A375 (cell line): Measurements from ENCODE around the gene CD300LG. TPM values are rescaled to one million over a fixed set of nuclear protein-coding genes. Genes with fewer than 3 reads are reported as not detected.

ENCODE experiments used
- total RNA-seq: library from RNA; depleted of rRNA; stranded (reverse); fragments of >200 nt; shearing (Covaris generic); gene quantifications from 2 replicates; pipeline ENCODE4 v1.2.3, GENCODE V29; 2014; rRNA removed

CD300LG gene
- total RNA-seq, result not detected in 2 replicates

GRCh38 chr17:43846963-43847371, at the start of gene CD300LG:
Gene CD300LG, plus strand, starts transcription at chr17:43847176. Its CDS starts 41 bp downstream, at chr17:43847217.

GRCh38 chr17:43832976-43833829, 13.8 kb upstream of the CD300LG start, which contains the start of gene MPP3:
Gene MPP3, minus strand, starts transcription at chr17:43833146. Its CDS starts 1,240 bp downstream, at chr17:43831906.

GRCh38 chr17:43907425-43907981, 60.5 kb downstream of the CD300LG start, which contains the start of gene MPP2:
Gene MPP2, minus strand, starts transcription at chr17:43907536. Its CDS starts 3,076 bp downstream, at chr17:43904460.

Other genes with a start within 250 kb of the CD300LG start
- not detected in 2 replicates for gene MEOX1, start 185.3 kb upstream of the CD300LG start, total RNA-seq
- gene SOST, start 88.4 kb upstream of the CD300LG start, total RNA-seq, result not detected in 2 replicates
- gene DUSP3, start 68.2 kb upstream of the CD300LG start, total RNA-seq, result 19.1 and 20.7 TPM in 2 replicates
- not detected in 2 replicates for gene CFAP97D1, start 66.7 kb upstream of the CD300LG start, total RNA-seq
- 12.7 and 19.9 TPM in 2 replicates for gene MPP3, start 14.0 kb upstream of the CD300LG start, total RNA-seq
- 3.6 and 5.7 TPM in 2 replicates for gene MPP2, start 60.4 kb downstream of the CD300LG start, total RNA-seq
- not detected in 2 replicates for gene PPY, start 95.3 kb downstream of the CD300LG start, total RNA-seq
- not detected in 2 replicates for gene PYY, start 106.8 kb downstream of the CD300LG start, total RNA-seq
- 0.96 and 0.98 TPM in 2 replicates for gene NAGS, start 157.4 kb downstream of the CD300LG start, total RNA-seq
- gene TMEM101, start 167.8 kb downstream of the CD300LG start, total RNA-seq, result 56.5 and 61.0 TPM in 2 replicates
- gene LSM12, start 219.5 kb downstream of the CD300LG start, total RNA-seq, result 57.1 and 72.5 TPM in 2 replicates
- 67.5 and 80.3 TPM in 2 replicates for gene G6PC3, start 223.6 kb downstream of the CD300LG start, total RNA-seq